Measurements from ENCODE around the gene TOX3.
A peak's percentile ranks its signal among the peaks of the same experiment; 100 is the strongest.

DNA sequence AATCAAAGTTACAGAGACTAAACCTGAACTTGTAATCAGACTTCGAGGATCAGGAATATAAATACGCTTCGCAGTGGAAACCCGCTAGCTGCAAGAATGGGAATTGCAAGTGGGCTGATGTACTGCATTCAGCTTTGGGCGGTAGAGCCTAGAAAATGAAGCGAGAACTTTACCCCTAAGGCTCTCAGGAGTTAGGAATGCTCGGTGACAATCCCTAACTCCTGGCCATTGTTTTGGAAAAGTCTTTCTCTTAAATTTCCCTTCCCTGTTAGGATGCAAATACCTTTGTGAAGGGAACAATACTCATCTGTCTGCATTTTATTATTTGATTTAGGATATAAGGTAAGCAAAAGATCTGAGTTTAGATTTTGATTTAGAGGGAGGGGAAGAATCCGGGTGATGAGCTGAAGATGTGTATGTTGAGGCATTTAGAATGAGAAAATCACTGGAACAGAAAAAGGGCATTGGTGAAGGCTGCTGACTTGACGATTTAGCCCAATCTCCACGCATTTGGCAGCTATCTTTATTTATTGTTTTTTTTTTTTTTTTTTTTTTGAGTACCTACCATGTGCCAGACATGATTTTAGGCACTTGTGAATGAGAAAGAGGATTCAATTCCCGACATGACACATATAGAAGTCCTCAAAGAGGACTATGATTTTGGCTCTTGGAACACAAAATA, 2.2 kb upstream of the TOX3 start:
- TF ChIP-seq, protein P1, sequence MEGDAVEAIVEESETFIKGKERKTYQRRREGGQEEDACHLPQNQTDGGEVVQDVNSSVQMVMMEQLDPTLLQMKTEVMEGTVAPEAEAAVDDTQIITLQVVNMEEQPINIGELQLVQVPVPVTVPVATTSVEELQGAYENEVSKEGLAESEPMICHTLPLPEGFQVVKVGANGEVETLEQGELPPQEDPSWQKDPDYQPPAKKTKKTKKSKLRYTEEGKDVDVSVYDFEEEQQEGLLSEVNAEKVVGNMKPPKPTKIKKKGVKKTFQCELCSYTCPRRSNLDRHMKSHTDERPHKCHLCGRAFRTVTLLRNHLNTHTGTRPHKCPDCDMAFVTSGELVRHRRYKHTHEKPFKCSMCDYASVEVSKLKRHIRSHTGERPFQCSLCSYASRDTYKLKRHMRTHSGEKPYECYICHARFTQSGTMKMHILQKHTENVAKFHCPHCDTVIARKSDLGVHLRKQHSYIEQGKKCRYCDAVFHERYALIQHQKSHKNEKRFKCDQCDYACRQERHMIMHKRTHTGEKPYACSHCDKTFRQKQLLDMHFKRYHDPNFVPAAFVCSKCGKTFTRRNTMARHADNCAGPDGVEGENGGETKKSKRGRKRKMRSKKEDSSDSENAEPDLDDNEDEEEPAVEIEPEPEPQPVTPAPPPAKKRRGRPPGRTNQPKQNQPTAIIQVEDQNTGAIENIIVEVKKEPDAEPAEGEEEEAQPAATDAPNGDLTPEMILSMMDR (IDR thresholded peaks at IDR 0.05), result peak; percentile 11 to 25 (median 11)
- no peak for TF ChIP-seq POLR2A (IDR thresholded peaks at IDR 0.05; ENCODE audit: low read depth)
